ENCODE results near the gene FASTK. TPM values are rescaled to one million over a fixed set of nuclear protein-coding genes. Genes with fewer than 3 reads are reported as not detected.

FASTK gene
- total RNA-seq, 3 donors from 2014 or later: 78.6 to 122 (median 98.5) TPM

DNA sequence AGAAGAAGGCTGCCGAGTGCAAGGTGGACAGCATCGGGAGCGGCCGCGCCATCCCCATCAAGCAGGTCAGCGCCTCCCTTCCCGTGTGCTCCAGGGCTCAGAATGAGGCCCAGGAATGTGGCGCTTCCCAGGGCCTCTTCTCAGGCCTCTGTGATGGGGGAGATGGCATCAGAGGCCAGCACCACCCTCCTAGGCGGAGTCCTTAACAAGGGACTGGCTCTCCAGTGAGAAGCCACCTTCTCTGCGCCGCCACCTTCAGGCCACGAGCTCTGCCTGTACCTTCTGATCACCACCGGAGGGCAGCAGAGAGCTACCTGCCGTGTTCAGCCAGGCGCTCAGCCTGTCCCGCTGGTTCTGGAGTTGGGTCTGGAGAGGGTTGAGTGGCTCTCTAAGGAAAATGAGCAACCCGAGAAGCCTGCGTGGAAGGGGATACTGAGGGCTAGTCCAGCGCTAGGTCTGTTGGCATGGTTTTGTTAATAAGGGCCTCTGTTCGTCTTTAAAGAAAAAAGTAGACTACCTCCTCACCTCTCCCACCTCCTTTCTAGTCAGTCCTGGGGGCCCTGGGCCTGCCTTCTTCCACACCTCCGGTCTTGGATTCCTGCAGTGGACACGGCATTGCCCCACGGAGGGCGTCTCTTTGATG, 43.3 kb upstream of the FASTK start:
- TF ChIP-seq, protein P1, sequence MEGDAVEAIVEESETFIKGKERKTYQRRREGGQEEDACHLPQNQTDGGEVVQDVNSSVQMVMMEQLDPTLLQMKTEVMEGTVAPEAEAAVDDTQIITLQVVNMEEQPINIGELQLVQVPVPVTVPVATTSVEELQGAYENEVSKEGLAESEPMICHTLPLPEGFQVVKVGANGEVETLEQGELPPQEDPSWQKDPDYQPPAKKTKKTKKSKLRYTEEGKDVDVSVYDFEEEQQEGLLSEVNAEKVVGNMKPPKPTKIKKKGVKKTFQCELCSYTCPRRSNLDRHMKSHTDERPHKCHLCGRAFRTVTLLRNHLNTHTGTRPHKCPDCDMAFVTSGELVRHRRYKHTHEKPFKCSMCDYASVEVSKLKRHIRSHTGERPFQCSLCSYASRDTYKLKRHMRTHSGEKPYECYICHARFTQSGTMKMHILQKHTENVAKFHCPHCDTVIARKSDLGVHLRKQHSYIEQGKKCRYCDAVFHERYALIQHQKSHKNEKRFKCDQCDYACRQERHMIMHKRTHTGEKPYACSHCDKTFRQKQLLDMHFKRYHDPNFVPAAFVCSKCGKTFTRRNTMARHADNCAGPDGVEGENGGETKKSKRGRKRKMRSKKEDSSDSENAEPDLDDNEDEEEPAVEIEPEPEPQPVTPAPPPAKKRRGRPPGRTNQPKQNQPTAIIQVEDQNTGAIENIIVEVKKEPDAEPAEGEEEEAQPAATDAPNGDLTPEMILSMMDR (IDR thresholded peaks at IDR 0.05): peak; percentile 93
- ATAC-seq (peak; percentile 73), DNase-seq (peak; percentile 80 to 89 (median 84))
- no peak overlapping the region for H3K4me3 ChIP-seq
- intact Hi-C loops (cut with DNase I, micrococcal nuclease): loop anchor here in 1 of 2 donors (5.0 kb wide), 1 partner anchor 48 kb away; no protein-coding TSS in a partner anchor
- H3K4me1 ChIP-seq (ENCODE audit: low read depth): peaks cover 12% of the 10 kb centered on the region
- no peaks in the 10 kb centered on the region for H3K9me3 ChIP-seq
- peaks cover 3% of the 10 kb centered on the region for H3K36me3 ChIP-seq (ENCODE audit: low read depth)

DNA sequence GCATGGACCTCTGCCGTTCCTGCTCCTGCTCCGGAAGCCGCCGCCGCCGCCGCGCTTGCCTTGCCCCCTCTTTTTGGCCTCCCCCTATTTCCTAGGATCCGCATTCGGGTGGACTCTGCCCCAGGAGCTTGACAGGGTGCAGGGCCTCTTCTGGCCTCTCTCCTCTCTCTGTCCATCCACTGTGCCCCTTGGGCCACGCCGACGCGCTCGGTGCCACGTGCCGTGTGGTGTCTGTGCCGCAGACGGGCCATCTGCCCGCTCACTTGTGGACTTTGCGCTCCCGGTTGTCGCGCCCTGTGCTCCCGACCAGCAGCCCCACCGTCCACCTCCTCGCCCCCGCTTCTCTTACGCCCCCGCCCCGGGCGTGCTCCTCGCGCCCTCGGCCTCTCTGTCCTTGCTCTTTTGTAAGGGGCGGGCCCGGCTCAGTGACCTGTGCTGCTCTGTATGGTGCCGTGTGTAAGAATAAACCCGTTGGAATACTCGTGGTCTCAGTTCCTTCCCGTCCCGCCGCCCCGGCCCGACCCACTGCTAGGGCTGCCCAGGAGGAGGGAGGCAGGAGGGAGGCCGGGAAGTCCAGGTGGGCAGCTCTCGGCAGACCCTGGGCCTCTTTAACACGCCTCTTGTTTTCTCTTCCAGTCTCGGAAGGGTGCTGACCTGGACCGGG, 42.7 kb upstream of the FASTK start:
- intact Hi-C loops (cut with DNase I, micrococcal nuclease): loop anchor here in 1 of 2 donors (5.0 kb wide), 1 partner anchor 49 kb away; no protein-coding TSS in a partner anchor
- ATAC-seq (no peak), DNase-seq (peak in 1 of 3 donors; percentile 35)
- TF ChIP-seq, protein P1 (IDR thresholded peaks at IDR 0.05): no peak
- H3K4me3 ChIP-seq: no peak overlapping the region
- H3K4me1 ChIP-seq (ENCODE audit: low read depth): peaks cover 12% of the 10 kb centered on the region
- peaks cover 3% of the 10 kb centered on the region for H3K36me3 ChIP-seq (ENCODE audit: low read depth)
- no peaks in the 10 kb centered on the region for H3K9me3 ChIP-seq

DNA sequence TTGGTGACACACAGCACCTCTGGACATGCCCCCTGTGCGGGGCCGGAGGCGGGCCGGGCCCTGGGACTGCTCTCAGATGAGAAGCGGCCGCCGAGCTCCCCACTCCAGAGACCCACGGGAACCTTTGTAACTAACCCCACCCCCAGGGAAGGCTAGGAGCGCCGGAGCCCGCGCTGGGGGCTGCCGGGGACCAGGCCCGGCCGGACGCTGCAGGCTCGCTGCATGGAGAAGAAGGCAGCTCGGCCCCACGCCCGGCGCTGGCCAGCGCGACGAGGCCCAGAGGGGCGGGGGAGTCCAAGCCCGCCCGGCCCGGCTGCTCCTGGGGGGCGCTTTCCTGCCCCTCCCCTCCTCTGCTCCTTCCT, 42.2 kb upstream of the FASTK start:
- intact Hi-C loops (cut with DNase I, micrococcal nuclease): loop anchor here in 1 of 2 donors (5.0 kb wide), 1 partner anchor 50 kb away; no protein-coding TSS in a partner anchor
- Histone ChIP-seq H3K9me3 (no peaks in the 10 kb centered on the region), H3K4me3 (no peak overlapping the region), H3K36me3 (ENCODE audit: low read depth) (peaks cover 3% of the 10 kb centered on the region), H3K4me1 (ENCODE audit: low read depth) (peaks cover 12% of the 10 kb centered on the region)
- TF ChIP-seq, protein P1 (IDR thresholded peaks at IDR 0.05): no peak
- DNase-seq (peak in 1 of 3 donors; percentile 29), ATAC-seq (no peak)

DNA sequence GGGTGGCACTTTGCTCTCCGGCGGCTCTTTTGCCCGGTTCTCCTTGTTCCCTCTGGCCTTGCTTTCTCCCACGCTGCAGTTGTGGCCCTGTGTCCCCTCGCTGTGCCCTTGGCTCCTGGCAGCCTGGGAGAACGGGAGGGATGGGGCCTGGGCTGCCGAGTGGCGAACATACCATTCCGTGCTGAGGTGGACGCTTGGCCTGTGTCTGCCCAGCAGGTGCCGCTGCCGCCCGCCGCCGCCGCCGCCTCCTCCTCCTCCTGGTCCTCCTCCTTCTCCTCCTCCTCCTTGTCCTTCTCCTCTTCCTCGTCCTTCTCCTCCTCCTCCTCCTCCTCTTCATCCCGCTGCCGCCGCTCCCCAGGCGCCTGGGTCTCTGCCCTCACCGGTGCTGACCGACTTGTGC, 41.7 kb upstream of the FASTK start:
- no peaks in the 10 kb centered on the region for H3K9me3 ChIP-seq
- H3K4me3 ChIP-seq: no peak overlapping the region
- peaks cover 8% of the 10 kb centered on the region for H3K36me3 ChIP-seq (ENCODE audit: low read depth)
- H3K4me1 ChIP-seq (ENCODE audit: low read depth): peaks cover 12% of the 10 kb centered on the region
- no peak for DNase-seq
- no peak for ATAC-seq
- TF ChIP-seq, protein P1 (IDR thresholded peaks at IDR 0.05): no peak
- intact Hi-C loops (cut with DNase I, micrococcal nuclease): loop anchor here in 1 of 2 donors (5.0 kb wide), 1 partner anchor 50 kb away; no protein-coding TSS in a partner anchor

DNA sequence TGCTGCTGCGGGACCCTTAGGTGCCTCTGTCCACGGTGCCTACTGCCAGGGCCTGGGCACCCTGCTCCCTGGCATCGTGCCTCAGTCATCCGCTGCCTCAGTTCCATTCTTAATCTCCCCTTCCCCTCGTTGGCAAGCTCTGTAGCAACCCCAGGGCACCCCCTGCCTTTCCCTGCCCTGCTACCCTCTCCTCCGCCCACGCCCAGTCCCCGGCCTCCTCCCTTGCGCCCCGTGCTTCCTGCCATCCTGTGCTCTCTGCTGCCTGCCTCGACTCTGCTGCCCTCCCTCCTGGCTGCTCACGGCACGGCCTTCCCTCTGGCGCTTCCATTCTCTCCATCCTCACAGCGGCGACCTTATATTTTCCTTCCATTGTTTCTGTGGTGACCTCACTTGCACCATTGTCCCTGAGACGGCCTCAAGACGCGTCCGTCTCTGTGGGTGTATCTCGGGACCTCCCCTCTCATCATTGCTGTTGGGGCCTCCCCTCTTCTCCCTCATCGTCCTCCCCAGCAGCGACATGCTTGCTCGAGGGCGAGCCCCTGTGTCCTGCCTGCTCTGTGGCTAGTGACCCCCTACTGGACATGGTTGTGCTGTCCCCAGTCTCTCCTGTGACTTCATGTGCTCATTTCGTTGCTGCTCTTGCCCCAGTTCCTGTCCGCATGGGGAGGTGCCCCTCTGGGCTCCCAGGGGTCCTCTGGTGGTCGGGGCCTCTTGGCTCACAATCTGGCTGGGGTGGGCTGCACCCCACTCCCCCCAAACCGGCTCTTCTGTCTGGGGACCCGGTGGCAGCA, 41.0 kb upstream of the FASTK start:
- peaks cover 9% of the 10 kb centered on the region for H3K4me1 ChIP-seq (ENCODE audit: low read depth)
- DNase-seq: no peak
- TF ChIP-seq, protein P1 (IDR thresholded peaks at IDR 0.05): no peak

More for the DNA sequence above, 41.0 kb upstream of the FASTK start:
- Histone ChIP-seq H3K4me3 (no peak overlapping the region), H3K9me3 (no peaks in the 10 kb centered on the region), H3K36me3 (ENCODE audit: low read depth) (peaks cover 9% of the 10 kb centered on the region)
- no peak for ATAC-seq
- intact Hi-C loops (cut with DNase I, micrococcal nuclease): loop anchor here in 1 of 2 donors (5.0 kb wide), 1 partner anchor 51 kb away; no protein-coding TSS in a partner anchor

Measured in mucosa of descending colon (tissue), 3 donors.